Heart right ventricle (tissue), 16 donors: Measurements from ENCODE around the gene TBC1D14. TPM values are rescaled to one million over a fixed set of nuclear protein-coding genes. Genes with fewer than 3 reads are reported as not detected.
A peak's percentile ranks its signal among the peaks of the same experiment; 100 is the strongest.

ENCODE experiments used
- ATAC-seq, 8 donors: fragments of 200-7000 bp; cut with Tn5 transposase; one replicate each; pipeline ENCODE4 v1.9.1; 2020; ENCODE audit warnings: mild to moderate bottlenecking in 8 of 8, moderate library complexity in 8 of 8, moderate number of reproducible peaks in 1 of 8
- DNase-seq, 2 donors: peaks; one replicate each; pipeline ENCODE4 v3.0.0-alpha.2; 2020
- H3K27ac ChIP-seq, 10 donors: fragments of 200-600 bp; sonication (generic) in 2 of 10; one replicate each; pipeline versions ENCODE4 v1.5.0 to v1.8.0; 2020 to 2022; ENCODE audit warnings: mild to moderate bottlenecking in 3 of 10
- H3K27me3 ChIP-seq, 7 donors: fragments of 200-600 bp; one replicate each; pipeline ENCODE4 v1.8.0; 2021 to 2022; ENCODE audit warnings: mild to moderate bottlenecking in 2 of 7
- H3K36me3 ChIP-seq, 9 donors: fragments of 200-600 bp; sonication (generic) in 1 of 9; one replicate each; pipeline versions ENCODE4 v1.5.0 to v1.8.0; 2020 to 2022; ENCODE audit warnings: mild to moderate bottlenecking in 2 of 9
- H3K4me1 ChIP-seq, 9 donors: fragments of 200-600 bp; sonication (generic) in 1 of 9; one replicate each; pipeline versions ENCODE4 v1.5.0 to v1.8.0; 2020 to 2022; ENCODE audit warnings: mild to moderate bottlenecking in 4 of 9
- H3K4me3 ChIP-seq, 10 donors: fragments of 200-600 bp; sonication (generic) in 2 of 10; one replicate each; pipeline versions ENCODE4 v1.5.0 to v1.8.0; 2020 to 2022; ENCODE audit warnings: mild to moderate bottlenecking in 7 of 10, moderate library complexity in 2 of 10
- H3K9me3 ChIP-seq, 11 donors: fragments of 200-600 bp in 10 of 11; sonication (generic) in 2 of 11; one replicate each; pipeline versions ENCODE4 v1.5.0 to v1.8.0; 2013 to 2022; ENCODE audit warnings: mild to moderate bottlenecking in 2 of 11, control low read depth in 1 of 11, moderate library complexity in 1 of 11
- WGBS, 2 donors: extraction: QIAGEN DNeasy Blood & Tissue Kit; methylation state at CpG; one replicate each; pipeline ENCODE4 v1.1.7; 2013; ENCODE audit warnings: inconsistent platforms in 1 of 2; 5-methylcytosine and 5-hydroxymethylcytosine counted together
- intact Hi-C, 10 donors: fragments of 100-400 bp; cut with DNase I; formaldehyde crosslinking; loops; one replicate each; pipeline versions ENCODE4 v1.11.1 to v1.14.2; 2022
- polyA plus RNA-seq, 2 donors: library from polyadenylated mRNA; stranded (reverse); fragments of 200-250 nt; gene quantifications; one replicate each; pipeline ENCODE4 v1.2.3, GENCODE V29; 2013
- total RNA-seq, 10 donors: library from RNA; stranded (reverse); fragmentation: NEBNext Ultra II Directional in 3 of 10; extraction: Animal tissue kit (Norgen Biotek cat#: 25700) in 3 of 10; gene quantifications; one replicate each; pipeline versions ENCODE4 v1.2.1 to v1.2.4, GENCODE V29; 2021 to 2023
- TF ChIP-seq, protein P1 (sequence below), 9 donors: fragments of 200-600 bp; sonication (generic) in 2 of 9; IDR thresholded peaks; one replicate each; pipeline versions ENCODE4 v1.5.0 to v1.8.0; 2021 to 2022; ENCODE audit warnings: antibody characterized with exemption in 9 of 9, mild to moderate bottlenecking in 5 of 9, moderate library complexity in 1 of 9
- donor health status: Arrhythmogenic right ventricular cardiomyopathy.
- donor health status: ischemic (EF 13 %, LVEDD 7.1; RV severe dilation, severe dysfunction).
- donor health status: healthy with polysubstance abuse.
- donor health status: DM: no; HTN: yes; CAD: no.
- donor health status: DM: no; HTN: no; CAD: no.
- donor health status: ischemic (EF 25% LVEDD 6.9; RV normal size, moderate dysfunction).
- donor health status: ischemic (EF 25% LVEDD 5.7; RV mildly dilated, moderate dysfunction).
- donor health status: healthy.
- donor health status: DM: yes; HTN: yes; CAD: no.
- donor health status: Ischemic cardiomyopathy.
- donor health status: ischemic (EF 35%, LVEDD 5.7; RV mildly dilated, moderate dysfunction).
- donor health status: nonischemic (EF 11% LVEDD 7.7; RV severe dilation, severe dysfunction).
- donor health status: DM: yes; HTN: yes; CAD: no.
- donor health status: PGD.
- donor health status: ischemic (EF 29% LVEDD 5.4; RV normal size, mild dysfunction).
- donor health status: nonischemic (EF 23%, LVEDD 6.1; RV moderate dilation, normal function).

Gene TBC1D14
- total and polyA plus RNA-seq, 12 donors, result 10.5 to 43.7 (median 32.6) TPM

DNA sequence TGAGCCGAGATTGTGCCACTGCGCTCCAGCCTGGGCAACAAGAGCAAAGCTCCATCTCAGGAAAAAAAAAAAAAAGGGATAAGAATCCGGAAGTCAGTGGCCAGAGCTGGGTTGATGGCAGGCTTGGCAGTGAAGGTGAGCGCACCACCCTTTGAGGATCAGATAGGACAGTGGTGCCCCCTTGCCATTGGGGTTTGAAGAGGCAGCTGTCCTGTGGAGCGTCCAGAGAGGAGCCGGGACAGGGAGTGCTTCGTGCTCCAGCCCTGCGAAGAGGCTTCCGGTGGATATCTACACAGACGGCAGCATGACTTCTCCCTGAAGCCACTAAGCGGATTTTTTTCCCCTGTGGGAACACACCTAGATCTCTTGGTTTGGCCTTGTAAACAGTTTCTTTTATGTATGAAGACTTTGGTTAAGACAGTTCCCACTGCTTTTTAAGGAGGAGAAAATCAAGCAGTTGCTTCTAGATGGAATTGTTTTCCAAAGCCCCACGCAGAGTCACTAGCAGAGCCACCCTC lies 6.5 kb downstream of the TBC1D14 start:
- TF ChIP-seq, protein P1, sequence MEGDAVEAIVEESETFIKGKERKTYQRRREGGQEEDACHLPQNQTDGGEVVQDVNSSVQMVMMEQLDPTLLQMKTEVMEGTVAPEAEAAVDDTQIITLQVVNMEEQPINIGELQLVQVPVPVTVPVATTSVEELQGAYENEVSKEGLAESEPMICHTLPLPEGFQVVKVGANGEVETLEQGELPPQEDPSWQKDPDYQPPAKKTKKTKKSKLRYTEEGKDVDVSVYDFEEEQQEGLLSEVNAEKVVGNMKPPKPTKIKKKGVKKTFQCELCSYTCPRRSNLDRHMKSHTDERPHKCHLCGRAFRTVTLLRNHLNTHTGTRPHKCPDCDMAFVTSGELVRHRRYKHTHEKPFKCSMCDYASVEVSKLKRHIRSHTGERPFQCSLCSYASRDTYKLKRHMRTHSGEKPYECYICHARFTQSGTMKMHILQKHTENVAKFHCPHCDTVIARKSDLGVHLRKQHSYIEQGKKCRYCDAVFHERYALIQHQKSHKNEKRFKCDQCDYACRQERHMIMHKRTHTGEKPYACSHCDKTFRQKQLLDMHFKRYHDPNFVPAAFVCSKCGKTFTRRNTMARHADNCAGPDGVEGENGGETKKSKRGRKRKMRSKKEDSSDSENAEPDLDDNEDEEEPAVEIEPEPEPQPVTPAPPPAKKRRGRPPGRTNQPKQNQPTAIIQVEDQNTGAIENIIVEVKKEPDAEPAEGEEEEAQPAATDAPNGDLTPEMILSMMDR (IDR thresholded peaks at IDR 0.05), result no peak
- Histone ChIP-seq H3K4me3 (no peak overlapping the region), H3K27me3 (no peaks in the 10 kb centered on the region), H3K27ac (peak overlapping the region in 3 of 10 donors; percentile 3 to 100 (median 58)), H3K9me3 (no peaks in the 10 kb centered on the region), H3K4me1 (peaks cover 0 to 95% (median 45%) of the 10 kb centered on the region in 9 donors), H3K36me3 (no peaks in the 10 kb centered on the region)
- 84 to 90% methylated on average over 12 of the region's 12 CpGs for WGBS, 2 donors
- DNase-seq, result no peak
- intact Hi-C loops, result no loop called here
- no peak for ATAC-seq

DNA sequence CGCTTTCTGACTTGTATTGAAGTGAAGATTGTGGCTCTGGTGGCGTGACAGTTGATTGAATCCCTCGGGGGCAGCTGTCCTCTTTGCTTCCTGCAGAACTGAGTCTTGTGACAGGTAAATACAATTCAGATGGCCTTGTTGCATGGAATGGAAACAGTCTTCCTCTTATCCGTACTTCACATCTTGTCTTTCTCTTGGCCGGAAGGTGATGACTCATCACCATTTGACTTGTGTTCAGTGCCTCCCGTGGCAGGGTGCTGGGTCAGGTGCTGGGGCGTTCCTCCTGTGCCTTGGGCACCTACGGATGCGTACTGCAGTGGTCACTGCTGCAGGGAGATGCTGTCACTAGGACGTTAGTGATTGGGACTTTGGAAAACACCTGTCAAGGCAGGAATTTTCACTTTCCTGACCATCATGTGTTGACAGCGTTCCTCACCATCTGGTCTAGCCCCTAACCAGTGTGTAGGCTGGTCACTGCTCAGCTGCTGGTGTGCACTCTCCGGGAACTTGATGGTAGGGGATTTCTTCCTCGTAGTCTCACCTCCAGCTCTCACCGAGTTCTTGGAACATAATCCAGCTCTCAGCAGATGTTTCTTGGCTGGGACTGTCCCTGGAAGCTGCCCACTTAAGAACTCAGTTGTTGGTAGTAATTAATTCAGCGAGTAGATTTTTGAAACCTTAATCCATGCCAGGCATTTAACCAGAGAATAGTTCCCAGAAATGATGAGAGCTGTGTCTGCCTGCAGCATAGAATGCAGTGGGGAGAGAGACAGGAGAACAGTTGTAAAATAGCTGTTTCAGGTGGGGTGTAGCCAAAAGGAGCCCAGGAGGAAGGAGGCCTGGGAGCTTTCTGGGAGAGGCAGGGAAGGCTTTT lies 7.2 kb downstream of the TBC1D14 start:
- intact Hi-C loops, result no loop called here

DNA sequence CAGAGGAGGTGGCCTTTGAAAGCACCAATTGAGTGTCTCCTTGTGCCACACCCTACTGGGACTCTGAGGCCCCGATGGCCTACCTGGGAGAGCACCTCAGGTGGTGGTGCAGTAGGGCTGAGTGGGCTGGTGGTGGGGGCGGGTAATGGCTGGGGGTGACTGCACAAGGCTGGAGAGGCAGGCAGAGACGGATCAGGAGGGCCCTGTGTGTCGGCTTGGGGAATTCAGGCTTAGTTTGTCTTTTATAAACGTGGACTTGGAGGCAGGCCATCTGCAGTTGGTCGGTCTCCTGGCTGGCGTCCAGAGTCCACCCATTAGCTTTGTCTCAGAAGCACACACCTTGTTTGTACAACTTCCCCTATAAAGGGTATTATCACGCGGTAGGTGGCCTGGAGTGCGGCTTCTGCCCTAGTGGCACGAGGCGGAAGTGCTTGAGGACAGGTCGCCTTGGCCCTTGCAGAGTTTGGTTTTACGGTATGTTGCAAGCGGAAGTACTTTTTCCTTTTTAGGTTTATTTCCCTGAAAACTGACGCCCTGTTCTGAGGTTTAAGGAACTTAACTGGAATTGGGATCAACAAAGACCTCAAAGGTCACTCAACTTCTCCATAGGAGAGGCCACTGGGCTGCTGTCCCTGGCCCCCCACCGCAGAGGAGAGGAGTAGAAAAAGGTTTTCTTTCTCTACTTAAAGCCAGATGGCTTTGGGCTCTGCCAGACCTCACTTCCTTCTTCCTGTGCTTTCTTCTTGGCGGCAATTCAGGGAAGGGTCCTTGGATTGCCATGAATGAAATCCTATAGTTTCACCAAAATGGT lies 8.0 kb downstream of the TBC1D14 start:
- Histone ChIP-seq H3K27me3 (no peaks in the 10 kb centered on the region), H3K27ac (peak overlapping the region in 6 of 10 donors; percentile 10 to 100 (median 34)), H3K4me1 (peaks cover 0 to 96% (median 29%) of the 10 kb centered on the region in 9 donors), H3K9me3 (no peaks in the 10 kb centered on the region), H3K36me3 (no peaks in the 10 kb centered on the region), H3K4me3 (peak overlapping the region in 1 of 10 donors; percentile 17)
- intact Hi-C loops, result no loop called here
- peak; percentile 57 to 78 (median 70) for ATAC-seq
- TF ChIP-seq, protein P1 (IDR thresholded peaks at IDR 0.05), result peak in 8 of 9 donors; percentile 25 to 59 (median 35)
- WGBS, 2 donors, result 45 to 52% methylated on average over 18 of the region's 18 CpGs
- DNase-seq, result peak; percentile 50 to 57

More for the DNA sequence above, 7.2 kb downstream of the TBC1D14 start:
- H3K4me1 ChIP-seq, result peaks cover 0 to 97% (median 38%) of the 10 kb centered on the region in 9 donors
- DNase-seq (no peak), ATAC-seq (peak in 5 of 8 donors; percentile 8 to 23 (median 20))
- no peaks in the 10 kb centered on the region for H3K36me3 ChIP-seq
- H3K4me3 ChIP-seq, result peak overlapping the region in 1 of 10 donors; percentile 30
- H3K9me3 ChIP-seq, result no peaks in the 10 kb centered on the region
- TF ChIP-seq, protein P1 (IDR thresholded peaks at IDR 0.05), result no peak
- H3K27me3 ChIP-seq, result no peaks in the 10 kb centered on the region
- peak overlapping the region in 6 of 10 donors; percentile 10 to 100 (median 34) for H3K27ac ChIP-seq
- 66 to 70% methylated on average over 15 of the region's 15 CpGs for WGBS, 2 donors

DNA sequence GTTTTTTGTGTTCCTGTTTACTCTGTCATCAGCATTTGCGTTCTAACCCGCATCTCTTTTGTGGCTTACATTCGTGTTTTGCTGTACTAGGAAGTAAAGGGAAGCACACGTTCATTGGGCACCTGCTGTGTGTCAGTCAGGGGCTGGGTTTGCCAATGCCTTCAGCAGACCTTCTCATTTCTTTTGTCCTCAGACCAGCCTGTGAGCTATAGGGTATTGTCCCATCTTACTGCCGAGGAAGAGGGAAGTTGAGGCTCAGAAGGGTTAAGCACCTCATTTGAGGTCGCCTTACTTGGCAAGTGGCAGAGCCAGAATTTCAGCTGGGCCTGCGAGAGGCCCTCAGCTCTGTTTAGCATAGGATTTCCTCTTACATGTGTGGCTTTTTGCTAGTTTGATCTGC lies 8.7 kb downstream of the TBC1D14 start:
- DNase-seq, result no peak
- WGBS, 2 donors, result 50 to 51% methylated on average over 7 of the region's 7 CpGs
- TF ChIP-seq, protein P1 (IDR thresholded peaks at IDR 0.05), result no peak
- H3K4me3 ChIP-seq, result no peak overlapping the region
- intact Hi-C loops, result no loop called here
- peaks cover 0 to 5% (median 0%) of the 10 kb centered on the region in 9 donors for H3K36me3 ChIP-seq
- ATAC-seq, result no peak
- no peaks in the 10 kb centered on the region for H3K27me3 ChIP-seq
- H3K27ac ChIP-seq, result peak overlapping the region in 5 of 10 donors; percentile 0 to 100 (median 54)
- H3K9me3 ChIP-seq, result no peaks in the 10 kb centered on the region
- H3K4me1 ChIP-seq, result peaks cover 0 to 90% (median 28%) of the 10 kb centered on the region in 9 donors
